Testis (tissue), 3 donors: ENCODE measurements around the gene PBXIP1. TPM values are rescaled to one million over a fixed set of nuclear protein-coding genes. Genes with fewer than 3 reads are reported as not detected.
A peak's percentile ranks its signal among the peaks of the same experiment; 100 is the strongest.

Experiments
- DNase-seq: peaks from one replicate; pipeline ENCODE4 v3.0.0-alpha.2; 2019
- H3K27ac ChIP-seq, 2 donors: fragments of 200-600 bp; sonication (generic); one replicate each; pipeline ENCODE4 v1.5.1; 2019
- H3K27me3 ChIP-seq: fragments of 200-600 bp; sonication (generic); one replicate; pipeline ENCODE4 v1.5.1; 2019
- H3K36me3 ChIP-seq: fragments of 200-600 bp; sonication (generic); one replicate; pipeline ENCODE4 v1.5.1; 2017; ENCODE audit warnings: low read depth; ENCODE audit errors: missing control alignments
- H3K4me1 ChIP-seq: fragments of 200-600 bp; sonication (generic); one replicate; pipeline ENCODE4 v1.5.1; 2019
- H3K4me3 ChIP-seq, 2 donors: fragments of 200-600 bp; sonication (generic); one replicate each; pipeline ENCODE4 v1.5.1; 2017 to 2019
- H3K9me3 ChIP-seq: fragments of 200-600 bp; sonication (generic); one replicate; pipeline ENCODE4 v1.5.1; 2017
- POLR2A ChIP-seq: fragments of 450-650 bp; IDR thresholded peaks from one replicate; pipeline ENCODE4 v1.6.1; 2017; ENCODE audit warnings: antibody characterized with exemption, mild to moderate bottlenecking, moderate library complexity
- WGBS, 2 donors: methylation state at CpG; one replicate each; pipeline ENCODE4 v1.1.5; 2018; 5-methylcytosine and 5-hydroxymethylcytosine counted together
- intact Hi-C: fragments of 100-400 bp; cut with DNase I; formaldehyde crosslinking; loops from one replicate; pipeline ENCODE4 v1.15.1; 2023; ENCODE audit warnings: low total_unique reads
- polyA plus RNA-seq: library from polyadenylated mRNA; stranded (reverse); fragments of 350-450 nt; fragmentation: Illumina TruSeq; extraction: RNeasy Lipid Tissue Mini Kit (QIAGEN cat#74804); gene quantifications from one replicate; pipeline ENCODE4 v1.2.3, GENCODE V29; 2014; ENCODE audit warnings: low read depth, low replicate concordance; ENCODE audit not compliant: insufficient read depth
- total RNA-seq, 2 donors: library from RNA; depleted of rRNA; stranded (reverse); fragments of >200 nt; gene quantifications; one replicate each; pipeline ENCODE4 v1.2.3, GENCODE V29; 2016
- TF ChIP-seq, protein P1 (sequence below), 3 experiments: fragments of 450-650 bp in 2 of 3; fragments of 200-600 bp in 1 of 3; sonication (generic) in 1 of 3; IDR thresholded peaks; one replicate each; pipeline ENCODE4 v1.5.1; 2016 to 2019; ENCODE audit warnings: antibody characterized with exemption in 3 of 3, mild to moderate bottlenecking in 2 of 3, moderate library complexity in 1 of 3

Gene PBXIP1
- total and polyA plus RNA-seq, 3 donors from 2014 or later: 84.1 to 111 (median 87.1) TPM

DNA sequence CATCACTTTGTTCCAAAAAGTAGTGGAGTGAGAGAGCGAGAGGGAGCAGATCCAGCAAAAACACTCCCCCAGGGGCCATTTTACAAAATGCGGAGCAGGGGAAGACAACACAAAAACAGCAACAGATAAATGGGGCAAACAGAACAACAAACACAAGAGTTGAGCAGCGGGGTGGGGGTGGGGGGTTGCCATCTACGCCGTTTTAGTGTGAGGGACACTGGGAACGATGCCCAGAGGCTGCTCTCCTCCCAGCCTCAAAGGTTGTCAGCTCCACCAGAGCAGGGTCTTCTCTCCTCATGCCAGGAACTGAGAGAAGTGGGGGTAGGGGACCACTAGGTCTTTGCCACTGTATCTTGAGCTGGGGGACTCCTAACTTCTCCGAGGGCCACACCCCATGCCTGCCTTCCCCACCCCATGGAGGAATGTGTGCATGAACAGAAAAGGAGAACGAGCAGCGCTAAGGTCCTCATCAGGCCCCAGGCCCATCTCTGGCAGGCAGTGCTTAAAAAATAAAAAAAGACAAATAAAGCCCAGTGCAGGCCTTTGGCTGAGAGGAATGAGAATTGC, 1.3 kb upstream of the PBXIP1 start:
- Histone ChIP-seq H3K27ac (peak overlapping the region in 1 of 2 donors; percentile 66), H3K36me3 (no peaks in the 10 kb centered on the region), H3K9me3 (no peaks in the 10 kb centered on the region), H3K4me3 (no peak overlapping the region), H3K27me3 (no peaks in the 10 kb centered on the region), H3K4me1 (peaks cover 51% of the 10 kb centered on the region)
- no peak for DNase-seq
- 41 to 48% methylated on average over 6 to 9 of the region's 9 CpGs for WGBS, 2 donors
- TF ChIP-seq POLR2A: no peak
- TF ChIP-seq, protein P1, sequence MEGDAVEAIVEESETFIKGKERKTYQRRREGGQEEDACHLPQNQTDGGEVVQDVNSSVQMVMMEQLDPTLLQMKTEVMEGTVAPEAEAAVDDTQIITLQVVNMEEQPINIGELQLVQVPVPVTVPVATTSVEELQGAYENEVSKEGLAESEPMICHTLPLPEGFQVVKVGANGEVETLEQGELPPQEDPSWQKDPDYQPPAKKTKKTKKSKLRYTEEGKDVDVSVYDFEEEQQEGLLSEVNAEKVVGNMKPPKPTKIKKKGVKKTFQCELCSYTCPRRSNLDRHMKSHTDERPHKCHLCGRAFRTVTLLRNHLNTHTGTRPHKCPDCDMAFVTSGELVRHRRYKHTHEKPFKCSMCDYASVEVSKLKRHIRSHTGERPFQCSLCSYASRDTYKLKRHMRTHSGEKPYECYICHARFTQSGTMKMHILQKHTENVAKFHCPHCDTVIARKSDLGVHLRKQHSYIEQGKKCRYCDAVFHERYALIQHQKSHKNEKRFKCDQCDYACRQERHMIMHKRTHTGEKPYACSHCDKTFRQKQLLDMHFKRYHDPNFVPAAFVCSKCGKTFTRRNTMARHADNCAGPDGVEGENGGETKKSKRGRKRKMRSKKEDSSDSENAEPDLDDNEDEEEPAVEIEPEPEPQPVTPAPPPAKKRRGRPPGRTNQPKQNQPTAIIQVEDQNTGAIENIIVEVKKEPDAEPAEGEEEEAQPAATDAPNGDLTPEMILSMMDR (IDR thresholded peaks at IDR 0.05): no peak
- intact Hi-C loops: no loop called here

DNA sequence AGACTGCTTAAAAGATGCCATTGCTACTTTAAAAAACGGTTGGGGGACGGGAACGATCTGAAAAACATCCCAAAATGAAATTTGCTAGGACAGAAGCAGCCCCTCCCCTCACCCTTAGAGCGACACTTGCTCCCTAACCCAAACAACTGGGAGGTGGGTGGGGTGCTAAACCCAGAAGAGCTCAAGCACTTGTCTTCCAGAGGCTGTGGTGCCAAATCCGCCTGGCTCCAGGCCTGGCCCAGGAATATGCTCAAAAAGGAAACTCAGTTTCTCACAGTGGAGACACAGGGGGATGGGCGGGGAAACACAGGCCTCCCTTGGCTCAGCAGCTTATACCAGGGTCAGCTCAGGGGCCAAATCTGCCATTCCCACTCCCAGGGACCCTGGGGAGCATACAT, 644 bp upstream of the PBXIP1 start:
- Histone ChIP-seq H3K4me3 (peak overlapping the region; percentile 60 to 64), H3K9me3 (no peaks in the 10 kb centered on the region), H3K27ac (peak overlapping the region; percentile 56 to 77), H3K4me1 (peaks cover 54% of the 10 kb centered on the region), H3K27me3 (no peaks in the 10 kb centered on the region), H3K36me3 (no peaks in the 10 kb centered on the region)
- WGBS, 2 donors: 8 to 10% methylated on average over 6 of the region's 6 CpGs
- intact Hi-C loops: no loop called here
- DNase-seq: peak; percentile 64
- TF ChIP-seq, protein P1 (IDR thresholded peaks at IDR 0.05): no peak
- no peak for TF ChIP-seq POLR2A

DNA sequence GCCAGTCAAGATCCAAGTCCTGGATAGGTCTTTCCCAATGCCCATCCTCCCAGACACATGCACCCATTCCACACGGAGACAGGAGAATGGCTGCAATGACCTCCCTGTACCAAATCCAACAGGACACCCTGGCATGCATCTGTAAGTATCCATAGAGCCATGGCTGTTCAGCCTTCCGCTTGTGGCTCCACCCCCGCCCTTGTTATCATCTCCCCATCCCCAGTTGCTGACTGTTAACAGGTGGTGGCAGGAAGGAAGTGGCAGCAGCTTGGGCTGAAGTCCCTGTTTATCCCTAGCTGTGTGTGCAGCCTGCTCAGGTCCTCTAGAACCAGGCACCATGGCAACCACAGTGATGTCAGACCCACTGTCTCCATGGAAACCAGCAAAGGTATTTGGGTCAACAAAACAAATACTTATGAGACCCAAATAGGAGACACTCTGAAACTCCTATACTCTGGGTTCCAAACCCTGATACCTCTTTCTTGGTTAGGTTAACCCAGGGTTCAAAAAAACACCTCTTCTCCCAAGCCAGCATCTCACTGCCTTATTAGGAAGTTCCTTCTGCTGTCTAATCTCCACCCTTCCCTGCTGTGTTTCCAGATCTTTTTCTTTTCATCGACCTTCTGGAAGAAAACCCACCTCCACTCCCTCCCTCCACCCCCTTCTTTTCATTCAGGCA, 721 bp downstream of the PBXIP1 start:
- no peak for TF ChIP-seq POLR2A
- TF ChIP-seq, protein P1 (IDR thresholded peaks at IDR 0.05): no peak
- 11 to 28% methylated on average over 4 of the region's 4 CpGs for WGBS, 2 donors
- peaks cover 46% of the 10 kb centered on the region for H3K4me1 ChIP-seq
- DNase-seq: peak; percentile 70
- H3K4me3 ChIP-seq: peak overlapping the region; percentile 60 to 64
- intact Hi-C loops: no loop called here
- H3K27ac ChIP-seq: peak overlapping the region; percentile 56 to 77
- H3K27me3 ChIP-seq: no peaks in the 10 kb centered on the region
- H3K36me3 ChIP-seq: no peaks in the 10 kb centered on the region
- H3K9me3 ChIP-seq: no peaks in the 10 kb centered on the region

DNA sequence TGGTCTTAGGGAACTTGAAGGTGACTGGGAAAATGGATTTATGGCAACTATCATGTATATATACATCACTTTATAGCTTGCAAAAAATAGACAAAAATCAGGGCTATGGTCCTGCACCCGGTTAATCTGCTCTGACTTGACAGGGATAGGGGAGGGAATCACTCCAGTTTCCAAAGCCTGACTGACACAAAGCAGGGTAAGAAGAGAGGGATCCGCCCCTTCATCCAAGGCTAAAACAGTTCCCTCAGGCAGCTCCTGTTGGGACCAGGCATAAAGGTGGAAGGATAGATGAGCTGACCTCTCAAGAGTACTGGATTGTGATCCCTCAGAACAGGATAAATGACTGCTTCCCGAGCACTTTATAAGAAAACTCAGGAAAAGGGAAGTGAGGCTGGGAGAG, 1.4 kb downstream of the PBXIP1 start:
- no peaks in the 10 kb centered on the region for H3K36me3 ChIP-seq
- WGBS, 2 donors: 58 to 76% methylated on average over 3 of the region's 3 CpGs
- H3K27me3 ChIP-seq: no peaks in the 10 kb centered on the region
- no peak overlapping the region for H3K4me3 ChIP-seq
- intact Hi-C loops: loop anchor here (5.0 kb wide), 1 partner anchor 108 kb away; the partner anchor contains the start of gene EFNA4
- H3K27ac ChIP-seq: no peak overlapping the region
- peaks cover 46% of the 10 kb centered on the region for H3K4me1 ChIP-seq
- no peak for DNase-seq
- no peaks in the 10 kb centered on the region for H3K9me3 ChIP-seq
- TF ChIP-seq POLR2A: no peak
- TF ChIP-seq, protein P1 (IDR thresholded peaks at IDR 0.05): no peak
